AG09309 (cell line): ENCODE data around the gene TP53I13.

Experiments
- DNase-seq: peaks from one replicate; pipeline ENCODE4 v3.0.0-alpha.2; 2010; ENCODE audit warnings: low read depth
- H3K4me3 ChIP-seq: 2 replicates; pipeline ENCODE4 v1.5.1; 2011; ENCODE audit warnings: mild to moderate bottlenecking, low read depth, low read length, moderate library complexity; ENCODE audit not compliant: control insufficient read depth
- CTCF ChIP-seq: IDR thresholded peaks from 2 replicates; pipeline ENCODE4 v1.5.1; 2011; ENCODE audit warnings: mild to moderate bottlenecking, low read depth, low read length, inconsistent platforms; ENCODE audit not compliant: insufficient read depth, control insufficient read depth; ENCODE audit errors: missing control alignments

The TP53I13 gene

GRCh38 chr17:29560316-29560715 is 8.2 kb upstream of the TP53I13 start:
- no peak for TF ChIP-seq CTCF
- DNase-seq: no peak
- no peak overlapping the region for H3K4me3 ChIP-seq

DNA sequence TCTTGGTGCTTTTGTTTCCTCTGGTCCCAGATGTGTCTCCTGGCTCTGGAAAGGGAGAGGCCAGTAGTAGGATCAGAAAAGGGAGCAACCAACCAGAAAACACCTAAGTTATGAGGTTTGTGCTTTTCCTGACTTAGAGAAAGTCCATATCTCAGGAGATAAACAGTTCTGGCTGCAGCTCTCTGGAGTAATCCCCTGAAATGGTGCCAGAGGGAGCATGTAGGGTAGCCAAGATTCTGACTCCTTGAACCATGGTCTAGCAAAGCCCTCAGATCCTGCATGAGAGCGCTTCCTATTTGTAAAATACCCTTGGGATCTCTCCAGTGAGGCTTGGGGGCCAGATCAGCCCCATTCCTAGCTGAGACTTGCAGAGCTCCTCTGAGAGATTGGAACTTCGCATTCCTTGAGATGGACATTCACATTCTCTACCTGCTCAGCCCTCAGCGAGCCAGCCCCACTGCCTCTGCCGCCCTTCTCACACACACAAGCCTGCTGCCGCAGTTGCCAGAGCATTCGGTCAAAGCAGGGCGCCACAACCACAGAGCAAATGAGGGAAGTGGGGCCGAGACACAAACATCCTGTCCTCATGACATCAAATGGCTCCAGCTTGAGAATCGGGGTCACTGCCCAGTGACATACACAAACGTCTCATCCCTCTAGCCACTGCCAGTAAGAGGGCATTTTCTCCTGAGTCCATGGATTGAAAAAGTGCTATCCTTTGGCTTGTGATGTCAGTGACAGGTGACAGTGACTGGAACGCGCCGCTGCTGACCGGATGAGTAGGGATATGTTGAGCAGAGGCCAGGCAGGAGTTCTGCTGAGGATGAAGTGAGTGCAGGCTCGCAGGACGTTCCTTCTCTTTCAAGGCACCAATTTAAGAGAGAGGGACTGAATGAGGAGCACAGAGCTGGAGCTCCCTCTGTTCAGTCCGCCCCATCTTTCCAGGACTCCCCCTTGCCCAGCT is 6.7 kb upstream of the TP53I13 start:
- H3K4me3 ChIP-seq: no peak overlapping the region
- no peak for TF ChIP-seq CTCF
- DNase-seq: no peak

DNA sequence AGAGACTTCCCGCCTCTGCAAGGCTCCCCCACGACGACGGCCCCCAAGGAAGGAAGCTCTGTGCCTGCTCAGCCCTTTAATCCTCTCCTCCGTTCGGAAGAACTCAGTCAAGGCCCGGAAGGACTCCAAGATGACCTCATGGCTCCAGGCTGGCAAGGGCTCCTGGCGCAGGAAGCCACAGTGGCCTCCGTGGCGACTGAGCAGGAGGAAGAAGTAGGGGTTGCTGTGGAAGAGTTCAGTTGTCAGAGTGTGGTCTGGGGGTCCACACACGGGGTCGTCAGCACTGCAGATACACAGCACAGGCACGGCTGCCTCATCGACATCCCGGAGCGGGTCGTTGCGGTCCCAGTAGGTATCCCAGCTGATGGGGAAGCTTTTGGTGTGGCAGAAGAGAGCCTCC is 5.9 kb upstream of the TP53I13 start:
- TF ChIP-seq CTCF: no peak
- no peak for DNase-seq
- no peak overlapping the region for H3K4me3 ChIP-seq

DNA sequence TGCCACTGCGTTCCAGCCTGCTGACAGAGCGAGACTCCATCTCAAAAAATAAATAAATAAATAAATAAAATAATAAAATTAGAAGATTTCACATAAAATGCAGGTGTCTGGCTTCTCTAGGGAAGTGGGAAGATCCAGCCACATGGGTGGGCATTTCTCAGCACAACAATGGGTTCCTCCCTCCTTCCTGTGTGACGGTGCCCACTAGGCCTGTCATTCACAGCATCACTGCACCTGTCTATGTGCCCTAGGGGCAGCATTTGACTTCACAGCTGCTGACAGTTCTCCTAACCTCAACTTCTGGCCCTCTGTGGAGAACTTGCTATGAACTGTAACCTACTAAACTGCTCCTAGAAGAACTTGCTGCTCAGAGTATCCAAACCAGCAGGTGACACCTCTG is 4.7 kb upstream of the TP53I13 start:
- no peak for TF ChIP-seq CTCF
- DNase-seq: no peak
- no peak overlapping the region for H3K4me3 ChIP-seq

- H3K4me3 ChIP-seq: peak overlapping the region; percentile 48
- DNase-seq: no peak
- peak; percentile 1 for TF ChIP-seq CTCF
These were observed 2.6 kb upstream of the TP53I13 start for GRCh38 chr17:29565643-29566472.

- DNase-seq: no peak
- TF ChIP-seq CTCF: no peak
- peak within 1 kb of the TSS; percentile 77 for H3K4me3 ChIP-seq
These were observed 1.8 kb upstream of the TP53I13 start, which contains the start of gene ABHD15 for GRCh38 chr17:29566473-29567303. Gene ABHD15 (minus strand): TSS chr17:29567037. CDS start chr17:29566966, 71 bp downstream.
